CD4-positive, alpha-beta T cell treated with Interleukin-1 beta for 1 hour (primary cell): Measurements from ENCODE around the gene POP5.

Source experiments
- DNase-seq, 2 donors: peaks; one replicate each; pipeline ENCODE4 v3.0.0-alpha.2; 2020 to 2022

Gene POP5

GRCh38 chr12:120588948-120589930, 8.0 kb upstream of the POP5 start:
- DNase-seq, result no peak

GRCh38 chr12:120588371-120588770, 7.2 kb upstream of the POP5 start:
- DNase-seq, result no peak

- DNase-seq, result no peak
Measured at GRCh38 chr12:120586860-120587259, 5.7 kb upstream of the POP5 start.

GRCh38 chr12:120586206-120586605, 5.0 kb upstream of the POP5 start:
- DNase-seq, result no peak

GRCh38 chr12:120584343-120585149, 3.3 kb upstream of the POP5 start:
- DNase-seq, result peak; percentile 48 to 62

- DNase-seq, result peak; percentile 76 to 83
Measured at GRCh38 chr12:120583478-120584030, 2.4 kb upstream of the POP5 start.

- DNase-seq, result no peak
Measured at GRCh38 chr12:120581998-120582397, 796 bp upstream of the POP5 start.

GRCh38 chr12:120579179-120579578, 2.0 kb downstream of the POP5 start:
- no peak for DNase-seq

GRCh38 chr12:120574106-120574505, 7.1 kb downstream of the POP5 start:
- DNase-seq, result no peak

GRCh38 chr12:120573560-120573959, 7.6 kb downstream of the POP5 start:
- no peak for DNase-seq

- DNase-seq, result no peak
Measured at GRCh38 chr12:120571299-120571698, 9.9 kb downstream of the POP5 start.

GRCh38 chr12:120563495-120563894, 17.7 kb downstream of the POP5 start:
- no peak for DNase-seq

- no peak for DNase-seq
Measured at GRCh38 chr12:120562906-120563305, 18.3 kb downstream of the POP5 start.

- no peak for DNase-seq
Measured at GRCh38 chr12:120557589-120557988, 23.6 kb downstream of the POP5 start.

- no peak for DNase-seq
Measured at GRCh38 chr12:120554678-120555077, 26.5 kb downstream of the POP5 start.

GRCh38 chr12:120546050-120546386, 35.2 kb downstream of the POP5 start:
- DNase-seq, result no peak

GRCh38 chr12:120544691-120545090, 36.5 kb downstream of the POP5 start:
- DNase-seq, result no peak

- DNase-seq, result no peak
Measured at GRCh38 chr12:120542166-120542565, 39.0 kb downstream of the POP5 start.

- no peak for DNase-seq
Measured at GRCh38 chr12:120540445-120540844, 40.8 kb downstream of the POP5 start.

- no peak for DNase-seq
Measured at GRCh38 chr12:120539303-120539702, 41.9 kb downstream of the POP5 start.

GRCh38 chr12:120538281-120539156, 42.7 kb downstream of the POP5 start:
- DNase-seq, result no peak

- no peak for DNase-seq
Measured at GRCh38 chr12:120537856-120538220, 43.4 kb downstream of the POP5 start.
